GM12878 (cell line): ENCODE data around the gene STOML2. TPM values are rescaled to one million over a fixed set of nuclear protein-coding genes. Genes with fewer than 3 reads are reported as not detected.

Experiments
- ATAC-seq: fragments of 200-7000 bp; cut with Tn5 transposase; 3 replicates; pipeline ENCODE4 v1.9.1; 2020; ENCODE audit warnings: mild to moderate bottlenecking, moderate library complexity
- BruUV-seq: library from RNA; stranded (reverse); fragments of 400-500 nt; replicated peaks from 2 replicates; lab custom pipeline; 2021; lab: Mats Ljungman, UMichigan
- CTCF ChIA-PET: fragments of 300-600 bp; sonication (Branson Sonifier 250); formaldehyde crosslinking; extraction: SDS; loops from one replicate; lab custom pipeline; 2021; ENCODE audit warnings: inconsistent platforms; lab: Yijun Ruan, JAX
- POLR2A ChIA-PET: fragments of 350-600 bp; formaldehyde crosslinking; extraction: SDS; loops from one replicate; lab custom pipeline; 2021; ENCODE audit warnings: inconsistent platforms; lab: Charles Lee
- RAD21 ChIA-PET: fragments of 300-600 bp; sonication (Branson Sonifier 250); formaldehyde crosslinking; loops from one replicate; lab custom pipeline; 2023; ENCODE audit warnings: antibody characterized with exemption; ENCODE audit not compliant: unreplicated experiment; lab: Charles Lee
- SMC1A ChIA-PET: fragments of 300-600 bp; sonication (Branson Sonifier 250); formaldehyde crosslinking; loops from one replicate; lab custom pipeline; 2023; ENCODE audit not compliant: unreplicated experiment, uncharacterized antibody; lab: Charles Lee
- DNase-seq: peaks from one replicate; pipeline ENCODE4 v3.0.0-alpha.2; 2011; ENCODE audit warnings: low read depth, low spot score
- FAIRE-seq: peaks from 3 replicates; lab custom pipeline; 2011; peaks lifted over from hg19 to GRCh38; lab: Jason Lieb, UNC
- H2AFZ ChIP-seq: 2 replicates; pipeline ENCODE4 v1.6.0; 2011; ENCODE audit warnings: low read depth, low read length, control low read depth; ENCODE audit not compliant: control insufficient read depth
- H3K27ac ChIP-seq: 2 replicates; pipeline ENCODE4 v1.5.1; 2011; ENCODE audit warnings: control low read depth; ENCODE audit not compliant: control insufficient read depth, insufficient read depth
- H3K27me3 ChIP-seq, 2 experiments: replicated peaks in 1 of 2; 2 replicates each; pipeline versions ENCODE4 v1.6.0 to v1.6.1; 2011; ENCODE audit warnings: low read length in 1 of 2; ENCODE audit not compliant: control insufficient read depth in 2 of 2, insufficient read depth in 2 of 2
- H3K36me3 ChIP-seq, 2 experiments: 2 replicates each; pipeline ENCODE4 v1.5.1; 2011; ENCODE audit warnings: low read length in 1 of 2; ENCODE audit not compliant: control insufficient read depth in 2 of 2, insufficient read depth in 2 of 2
- H3K4me1 ChIP-seq: 2 replicates; pipeline ENCODE4 v1.6.1; 2011; ENCODE audit warnings: mild to moderate bottlenecking, low read length, moderate library complexity, mixed read lengths; ENCODE audit not compliant: control insufficient read depth, insufficient read depth
- H3K4me2 ChIP-seq: 2 replicates; pipeline ENCODE4 v1.6.0; 2011; ENCODE audit warnings: control low read depth; ENCODE audit not compliant: control insufficient read depth, insufficient read depth
- H3K4me3 ChIP-seq: fragments of 200-600 bp; sonication (generic); 2 replicates; pipeline ENCODE4 v1.5.1; 2016
- H3K79me2 ChIP-seq: 2 replicates; pipeline ENCODE4 v1.6.0; 2011; ENCODE audit warnings: low read length; ENCODE audit not compliant: control insufficient read depth, insufficient read depth
- H3K9ac ChIP-seq: 2 replicates; pipeline ENCODE4 v1.8.0; 2011; ENCODE audit warnings: low read length, control low read depth, mixed read lengths; ENCODE audit not compliant: control insufficient read depth, insufficient read depth
- H3K9me3 ChIP-seq: replicated peaks from 3 replicates; pipeline ENCODE4 v1.5.1; 2011; ENCODE audit warnings: mild to moderate bottlenecking, low read length; ENCODE audit not compliant: control insufficient read depth, insufficient read depth
- H4K20me1 ChIP-seq: 2 replicates; pipeline ENCODE4 v1.6.0; 2011; ENCODE audit not compliant: control insufficient read depth, insufficient read depth
- EP300 ChIP-seq, 2 experiments: fragments of 150-350 bp in 1 of 2; IDR thresholded peaks; 2 replicates each; pipeline ENCODE4 v1.6.1; 2011 to 2012; ENCODE audit warnings: low read depth in 2 of 2, low read length in 2 of 2, borderline replicate concordance in 1 of 2, improper control_type of control experiment in 1 of 2, inconsistent platforms in 1 of 2; ENCODE audit not compliant: control insufficient read depth in 1 of 2
- KLF5 ChIP-seq: fragments of 450-650 bp; IDR thresholded peaks from 2 replicates; pipeline ENCODE4 v1.6.1; 2014; ENCODE audit warnings: mild to moderate bottlenecking; ENCODE audit not compliant: partially characterized antibody
- MAX ChIP-seq: IDR thresholded peaks from 2 replicates; pipeline ENCODE4 v1.6.1; 2012; ENCODE audit warnings: low read depth, low read length, improper control_type of control experiment
- MLLT1 ChIP-seq: fragments of 450-650 bp; IDR thresholded peaks from 2 replicates; pipeline ENCODE4 v1.6.1; 2016; ENCODE audit warnings: mild to moderate bottlenecking
- NFYA ChIP-seq: IDR thresholded peaks from 2 replicates; pipeline ENCODE4 v1.6.1; 2011; ENCODE audit warnings: low read depth, mild to moderate bottlenecking, low read length, improper control_type of control experiment, borderline replicate concordance
- PAX5 ChIP-seq: IDR thresholded peaks from 2 replicates; pipeline ENCODE4 v1.6.1; 2011; ENCODE audit warnings: low read depth, low read length, borderline replicate concordance
- PAX8 ChIP-seq: fragments of 450-650 bp; IDR thresholded peaks from 2 replicates; pipeline ENCODE4 v1.6.1; 2017; ENCODE audit warnings: mild to moderate bottlenecking, moderate library complexity
- POLR2A ChIP-seq: IDR thresholded peaks from 2 replicates; pipeline ENCODE4 v1.6.1; 2011; ENCODE audit warnings: low read depth, mild to moderate bottlenecking, low read length
- RAD21 ChIP-seq: IDR thresholded peaks from 2 replicates; pipeline ENCODE4 v1.6.1; 2011; ENCODE audit warnings: mild to moderate bottlenecking, low read depth, low read length, moderate library complexity; ENCODE audit not compliant: insufficient read depth
- RB1 ChIP-seq: fragments of 450-650 bp; formaldehyde crosslinking; IDR thresholded peaks from 2 replicates; pipeline ENCODE4 v1.6.1; 2017; ENCODE audit warnings: mild to moderate bottlenecking, borderline replicate concordance
- RFX5 ChIP-seq: IDR thresholded peaks from 2 replicates; pipeline ENCODE4 v1.6.1; 2011; ENCODE audit warnings: low read depth, low read length, improper control_type of control experiment
- STAT3 ChIP-seq: IDR thresholded peaks from 2 replicates; pipeline ENCODE4 v1.6.1; 2011; ENCODE audit warnings: low read depth, low read length, improper control_type of control experiment
- TCF3 ChIP-seq: IDR thresholded peaks from 2 replicates; pipeline ENCODE4 v1.6.1; 2012; ENCODE audit warnings: low read depth, mild to moderate bottlenecking, low read length, borderline replicate concordance; ENCODE audit not compliant: insufficient read depth
- ZBTB33 ChIP-seq: fragments of 450-650 bp; IDR thresholded peaks from 2 replicates; pipeline ENCODE4 v1.6.1; 2017; ENCODE audit warnings: mild to moderate bottlenecking
- ZNF217 ChIP-seq: fragments of 450-650 bp; IDR thresholded peaks from 2 replicates; pipeline ENCODE4 v1.6.1; 2017; ENCODE audit warnings: antibody characterized with exemption, mild to moderate bottlenecking
- ZNF384 ChIP-seq: IDR thresholded peaks from 2 replicates; pipeline ENCODE4 v1.6.1; 2012; ENCODE audit warnings: low read depth, mild to moderate bottlenecking, low read length, improper control_type of control experiment, borderline replicate concordance
- WGBS: methylation state at CpG from one replicate; pipeline ENCODE4 v1.1.6; 2016; ENCODE audit warnings: low lambda C conversion rate; ENCODE audit not compliant: insufficient replicate concordance, insufficient coverage; ENCODE audit errors: missing lambda C conversion rate; 5-methylcytosine and 5-hydroxymethylcytosine counted together
- in situ Hi-C: fragments of 300-500 bp; cut with MboI; formaldehyde crosslinking; loops from 9 replicates; pipeline ENCODE4 v1.14.3; 2018; ENCODE audit warnings: mixed read lengths
- intact Hi-C: fragments of 100-400 bp; cut with micrococcal nuclease; formaldehyde crosslinking; loops from one replicate; pipeline ENCODE4 v1.14.2; 2022; ENCODE audit not compliant: unreplicated experiment
- polyA plus RNA-seq, 11 experiments: library from polyadenylated mRNA; depleted of rRNA in 4 of 11; unstranded in 6 of 11; stranded (reverse) in 5 of 11; fragments of >200 nt; fragmentation: Nextera tagmentation in 4 of 11; fragmentation: Illumina TruSeq in 1 of 11; extraction: Ambion mirVana in 4 of 11; extraction: Trizol in 1 of 11; gene quantifications; 1 replicate in 1 of 11; 2 replicates in 10 of 11; pipeline versions ENCODE4 v1.2.1 to v1.2.3, GENCODE V29; 2011 to 2016; ENCODE audit warnings: inconsistent platforms in 2 of 11, missing spikeins in 2 of 11, low read depth in 1 of 11
- total RNA-seq, 4 experiments: library from RNA; depleted of rRNA in 3 of 4; stranded (reverse); fragments of >200 nt in 3 of 4; fragmentation: Illumina TruSeq in 1 of 4; extraction: Trizol in 1 of 4; gene quantifications; 2 replicates each; pipeline versions ENCODE4 v1.2.1 to v1.2.3, GENCODE V29; 2013 to 2021

STOML2 gene
- total and polyA plus RNA-seq, 10 of the 15 experiments (the other 5 are each of a cell fraction or from before 2014, with no cell fraction given): 112 to 284 (median 207) TPM

- TF ChIP-seq STAT3: no peak
- TF ChIP-seq PAX8: no peak
- TF ChIP-seq TCF3: no peak
- peak; percentile 20 for TF ChIP-seq POLR2A
- no peak for TF ChIP-seq ZNF217
- TF ChIP-seq, all 136 proteins: peak for 3
These were observed 46.2 kb downstream of the STOML2 start (continued) for GRCh38 chr9:35056571-35057270.

- Histone ChIP-seq H3K27ac (no peak overlapping the region), H3K9me3 (no peaks in the 10 kb centered on the region), H3K9ac (no peak overlapping the region), H4K20me1 (no peaks in the 10 kb centered on the region; the same call in 1 of the 2 replicates), H3K79me2 (no peaks in the 10 kb centered on the region), H2AFZ (no peak overlapping the region), H3K4me1 (no peaks in the 10 kb centered on the region), H3K27me3 (no peaks in the 10 kb centered on the region), H3K36me3 (peaks cover 20 to 34% of the 10 kb centered on the region in 2 experiments), H3K4me2 (no peak overlapping the region), H3K4me3 (no peak overlapping the region)
- no peak for ATAC-seq
- FAIRE-seq: no peak
- ChIA-PET POLR2A (interaction anchor here (0.7 to 0.9 kb wide), 2 partner anchors 22 to 120 kb away, joined by 3 read pairs; no protein-coding TSS in a partner anchor), RAD21 (no interaction called here), SMC1A (no interaction called here), CTCF (no interaction called here)
- TF ChIP-seq ZBTB33: no peak
- TF ChIP-seq MLLT1: no peak
- TF ChIP-seq PAX5: no peak
- no peak for TF ChIP-seq EP300 (IDR thresholded peaks at IDR 0.05; ENCODE audit: borderline replicate concordance in 1 of 2, control insufficient read depth in 1 of 2, low read depth in 2 of 2, low read length in 2 of 2)
- TF ChIP-seq RB1: no peak
- TF ChIP-seq NFYA: no peak
- no peak for TF ChIP-seq ZNF384
- no peak for TF ChIP-seq RFX5
- TF ChIP-seq MAX: no peak
- no peak for TF ChIP-seq RAD21
- no peak for TF ChIP-seq KLF5
- in situ Hi-C loops (loop anchor here (5.0 kb wide), 1 partner anchor 153 kb away; no protein-coding TSS in a partner anchor), intact Hi-C loops (loop anchor here (5.0 kb wide), 1 partner anchor 68 kb away; the partner anchor contains the start of gene DNAJB5)
- no TSS peak for BruUV-seq
- 99% methylated on average over 14 of the region's 14 CpGs for WGBS
- no peak for DNase-seq
These were observed 47.9 kb downstream of the STOML2 start for GRCh38 chr9:35054871-35055644.
